ENCODE data around the gene TNFRSF6B. TPM values are rescaled to one million over a fixed set of nuclear protein-coding genes. Genes with fewer than 3 reads are reported as not detected.

Gene TNFRSF6B
- total and polyA plus RNA-seq, 2 of the 4 experiments (the other 2 are of a cell fraction): 1.3 to 11.0 TPM

DNA sequence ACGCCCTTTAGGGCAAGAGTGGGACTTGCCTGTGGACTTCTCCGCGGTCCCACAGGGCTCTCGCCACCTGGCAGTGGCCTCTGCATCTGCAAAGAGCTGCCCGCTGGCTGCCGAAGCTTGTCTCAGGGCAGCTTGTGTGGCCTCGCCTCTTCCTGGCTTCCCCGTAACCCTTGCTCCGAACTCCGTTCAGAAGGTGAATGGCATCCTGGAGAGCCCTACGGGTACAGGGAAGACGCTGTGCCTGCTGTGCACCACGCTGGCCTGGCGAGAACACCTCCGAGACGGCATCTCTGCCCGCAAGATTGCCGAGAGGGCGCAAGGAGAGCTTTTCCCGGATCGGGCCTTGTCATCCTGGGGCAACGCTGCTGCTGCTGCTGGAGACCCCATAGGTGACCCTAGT is 35.3 kb upstream of the TNFRSF6B start:
- 96% methylated on average over 21 of the region's 22 CpGs; no CpG with 5 or more reads in 1 of the 2 experiments for WGBS, 2 experiments (ENCODE audit: extremely low coverage in 2 of 2, insufficient read length in 1 of 2)
- CTCF ChIA-PET: no interaction called here

More for the DNA sequence above, 35.3 kb upstream of the TNFRSF6B start:
- no peak overlapping the region for H3K14ac ChIP-seq (replicated peaks; ENCODE audit: low read depth, low read length)
- no peak overlapping the region for H3K18ac ChIP-seq (ENCODE audit: low read depth, low read length)
- H2BK120ac ChIP-seq (ENCODE audit: low read depth, low read length): no peak overlapping the region
- H3K27ac ChIP-seq (ENCODE audit: insufficient read depth, low read length): no peak overlapping the region
- H4K5ac ChIP-seq (ENCODE audit: low read depth, low read length): no peak overlapping the region
- H4K91ac ChIP-seq (ENCODE audit: insufficient read depth, low read depth, low read length): no peak overlapping the region
- H3K23ac ChIP-seq (ENCODE audit: low read depth, low read length): no peak overlapping the region
- no peak overlapping the region for H2AK9ac ChIP-seq (replicated peaks; ENCODE audit: low read depth, low read length, poor library complexity)
- H2BK20ac ChIP-seq (ENCODE audit: low read depth, low read length): no peak overlapping the region
- peaks cover 3% of the 10 kb centered on the region; the same call in 1 of the 2 replicates for H4K20me1 ChIP-seq (ENCODE audit: insufficient read depth, low read length)
- H3K36me3 ChIP-seq (ENCODE audit: control insufficient read depth, insufficient read depth, low read length): peaks cover 37% of the 10 kb centered on the region
- no peak overlapping the region for H3K9ac ChIP-seq (ENCODE audit: low read depth, low read length)
- BruUV-seq (replicated peaks): no TSS peak
- no peak overlapping the region for H2BK15ac ChIP-seq (ENCODE audit: low read depth, low read length)
- intact Hi-C loops (cut with micrococcal nuclease): no loop called here
- H3K4ac ChIP-seq (ENCODE audit: low read depth, low read length): no peak overlapping the region
- no peak overlapping the region for H3K56ac ChIP-seq (ENCODE audit: extremely low read depth, insufficient read depth, low read length)
- no peak overlapping the region for H2AFZ ChIP-seq (replicated peaks; ENCODE audit: low read length, poor library complexity)
- H3K9me1 ChIP-seq (ENCODE audit: insufficient read depth, low read length): 0 out of 2 replicates have a peak, but pooled peaks cover 8% of the 10 kb centered on the region
- H2AK5ac ChIP-seq (ENCODE audit: low read depth, low read length): no peak overlapping the region
- H3K79me1 ChIP-seq (ENCODE audit: low read depth in 1 of 2, low read length in 2 of 2): peaks cover 18 to 58% of the 10 kb centered on the region in 2 experiments
- H3K4me3 ChIP-seq (ENCODE audit: insufficient read depth, low read depth, low read length): no peak overlapping the region
- no peak for DNase-seq
- no peak overlapping the region for H2BK5ac ChIP-seq (ENCODE audit: low read depth, low read length, poor library complexity, severe bottlenecking)
- dilution Hi-C loops (cut with HindIII; ENCODE audit: low sequenced_read_pairs, unreplicated experiment): no loop called here
- H3K9me3 ChIP-seq (ENCODE audit: control insufficient read depth, insufficient read depth, low read length): no peaks in the 10 kb centered on the region
- no peak overlapping the region for H3K4me2 ChIP-seq (ENCODE audit: low read depth, low read length)
- no peak for ATAC-seq (ENCODE audit: low read depth)
- H3K27me3 ChIP-seq (ENCODE audit: control insufficient read depth, insufficient read depth, low read length): no peaks in the 10 kb centered on the region
- POLR2A ChIA-PET (ENCODE audit: unreplicated experiment): no interaction called here
- peaks cover 13% of the 10 kb centered on the region for H3K4me1 ChIP-seq (ENCODE audit: control insufficient read depth, insufficient read depth, low read length)
- no peak overlapping the region for H4K8ac ChIP-seq (ENCODE audit: low read depth in 2 of 2, low read length in 2 of 2)
- in situ Hi-C loops (cut with MboI; ENCODE audit: low sequenced_read_pairs): no loop called here
- TF ChIP-seq, protein P1, sequence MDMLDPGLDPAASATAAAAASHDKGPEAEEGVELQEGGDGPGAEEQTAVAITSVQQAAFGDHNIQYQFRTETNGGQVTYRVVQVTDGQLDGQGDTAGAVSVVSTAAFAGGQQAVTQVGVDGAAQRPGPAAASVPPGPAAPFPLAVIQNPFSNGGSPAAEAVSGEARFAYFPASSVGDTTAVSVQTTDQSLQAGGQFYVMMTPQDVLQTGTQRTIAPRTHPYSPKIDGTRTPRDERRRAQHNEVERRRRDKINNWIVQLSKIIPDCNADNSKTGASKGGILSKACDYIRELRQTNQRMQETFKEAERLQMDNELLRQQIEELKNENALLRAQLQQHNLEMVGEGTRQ (IDR thresholded peaks at IDR 0.05; ENCODE audit: low read depth, low read length): no peak
- no peak for TF ChIP-seq FOS (IDR thresholded peaks at IDR 0.05; ENCODE audit: low read depth, low read length)
- TF ChIP-seq MAFK (IDR thresholded peaks at IDR 0.05; ENCODE audit: low read depth, low read length): no peak
- no peak for TF ChIP-seq NFE2L2 (IDR thresholded peaks at IDR 0.05; ENCODE audit: low read depth, low read length)
- no peak for TF ChIP-seq RAD21 (IDR thresholded peaks at IDR 0.05; ENCODE audit: low read length)
- TF ChIP-seq CHD1 (IDR thresholded peaks at IDR 0.05; ENCODE audit: low read depth, low read length): no peak
- no peak for TF ChIP-seq BHLHE40 (IDR thresholded peaks at IDR 0.05; ENCODE audit: low read depth, low read length)
- TF ChIP-seq, protein P2, sequence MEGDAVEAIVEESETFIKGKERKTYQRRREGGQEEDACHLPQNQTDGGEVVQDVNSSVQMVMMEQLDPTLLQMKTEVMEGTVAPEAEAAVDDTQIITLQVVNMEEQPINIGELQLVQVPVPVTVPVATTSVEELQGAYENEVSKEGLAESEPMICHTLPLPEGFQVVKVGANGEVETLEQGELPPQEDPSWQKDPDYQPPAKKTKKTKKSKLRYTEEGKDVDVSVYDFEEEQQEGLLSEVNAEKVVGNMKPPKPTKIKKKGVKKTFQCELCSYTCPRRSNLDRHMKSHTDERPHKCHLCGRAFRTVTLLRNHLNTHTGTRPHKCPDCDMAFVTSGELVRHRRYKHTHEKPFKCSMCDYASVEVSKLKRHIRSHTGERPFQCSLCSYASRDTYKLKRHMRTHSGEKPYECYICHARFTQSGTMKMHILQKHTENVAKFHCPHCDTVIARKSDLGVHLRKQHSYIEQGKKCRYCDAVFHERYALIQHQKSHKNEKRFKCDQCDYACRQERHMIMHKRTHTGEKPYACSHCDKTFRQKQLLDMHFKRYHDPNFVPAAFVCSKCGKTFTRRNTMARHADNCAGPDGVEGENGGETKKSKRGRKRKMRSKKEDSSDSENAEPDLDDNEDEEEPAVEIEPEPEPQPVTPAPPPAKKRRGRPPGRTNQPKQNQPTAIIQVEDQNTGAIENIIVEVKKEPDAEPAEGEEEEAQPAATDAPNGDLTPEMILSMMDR (conservative IDR thresholded peaks at IDR 0.05; ENCODE audit: low read depth, low read length): no peak
- TF ChIP-seq CEBPB (IDR thresholded peaks at IDR 0.05; ENCODE audit: low read depth, low read length): no peak
- TF ChIP-seq POLR2A (IDR thresholded peaks at IDR 0.05; ENCODE audit: low read depth, low read length): no peak
- no peak for TF ChIP-seq MAZ (IDR thresholded peaks at IDR 0.05; ENCODE audit: borderline replicate concordance, low read depth, low read length)
- no peak for TF ChIP-seq MXI1 (IDR thresholded peaks at IDR 0.05; ENCODE audit: borderline replicate concordance, low read depth, low read length)
- TF ChIP-seq RFX5 (IDR thresholded peaks at IDR 0.05; ENCODE audit: low read depth, low read length): no peak
- TF ChIP-seq, protein P3, sequence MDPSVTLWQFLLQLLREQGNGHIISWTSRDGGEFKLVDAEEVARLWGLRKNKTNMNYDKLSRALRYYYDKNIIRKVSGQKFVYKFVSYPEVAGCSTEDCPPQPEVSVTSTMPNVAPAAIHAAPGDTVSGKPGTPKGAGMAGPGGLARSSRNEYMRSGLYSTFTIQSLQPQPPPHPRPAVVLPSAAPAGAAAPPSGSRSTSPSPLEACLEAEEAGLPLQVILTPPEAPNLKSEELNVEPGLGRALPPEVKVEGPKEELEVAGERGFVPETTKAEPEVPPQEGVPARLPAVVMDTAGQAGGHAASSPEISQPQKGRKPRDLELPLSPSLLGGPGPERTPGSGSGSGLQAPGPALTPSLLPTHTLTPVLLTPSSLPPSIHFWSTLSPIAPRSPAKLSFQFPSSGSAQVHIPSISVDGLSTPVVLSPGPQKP (IDR thresholded peaks at IDR 0.05; ENCODE audit: borderline replicate concordance, low read depth, low read length): no peak
- no peak for TF ChIP-seq SMC3 (IDR thresholded peaks at IDR 0.05; ENCODE audit: low read depth, low read length)
- no peak for TF ChIP-seq RCOR1 (IDR thresholded peaks at IDR 0.05; ENCODE audit: insufficient replicate concordance, low read length)
